GM10248 (cell line): ENCODE measurements around the gene IFNA21.
A peak's percentile ranks its signal among the peaks of the same experiment; 100 is the strongest.
"Not testable (repeated sequence)": the region's sequence is repeated elsewhere in the genome, so short reads cannot be mapped to it uniquely, and the experiment has no call there.

Source experiments
- CTCF ChIA-PET: fragments of 300-600 bp; sonication (Branson Sonifier 250); formaldehyde crosslinking; extraction: SDS; loops from one replicate; lab custom pipeline; 2021; ENCODE audit warnings: antibody characterized with exemption; lab: Yijun Ruan, JAX
- POLR2A ChIA-PET: fragments of 350-650 bp; sonication (Branson Sonifier 250); formaldehyde crosslinking; extraction: SDS; loops from one replicate; lab custom pipeline; 2020; ENCODE audit warnings: antibody characterized with exemption; lab: Yijun Ruan, JAX
- DNase-seq: peaks from one replicate; pipeline ENCODE4 v3.0.0; 2012; ENCODE audit errors: extremely low spot score
- CTCF ChIP-seq: IDR thresholded peaks from 2 replicates; pipeline ENCODE4 v1.5.1; 2012; ENCODE audit warnings: mild to moderate bottlenecking, low read depth; ENCODE audit errors: extremely low read depth, missing control alignments, control extremely low read depth

The IFNA21 gene

GRCh38 chr9:21141427-21141882 is 25.0 kb downstream of the IFNA21 start, which contains the start of gene IFNW1:
Gene IFNW1, minus strand, starts transcription at chr9:21141832. Its CDS starts 262 bp downstream, at chr9:21141570.
- DNase-seq, result peak; percentile 20
- CTCF ChIA-PET, result interaction anchor here (0.7 to 1.7 kb wide), 3 partner anchors 11 to 42 kb away, joined by 3 to 5 read pairs (median 4); no protein-coding TSS in a partner anchor
- POLR2A ChIA-PET, result no interaction called here
- no peak for TF ChIP-seq CTCF

- POLR2A ChIA-PET, result no interaction called here
- CTCF ChIA-PET, result no interaction called here
- DNase-seq, result no peak
- no peak for TF ChIP-seq CTCF
Observed at GRCh38 chr9:21137020-21137419, 29.4 kb downstream of the IFNA21 start.

- no peak for TF ChIP-seq CTCF
- CTCF ChIA-PET, result interaction anchor here (0.8 to 1.2 kb wide), 2 partner anchors 18 to 25 kb away, joined by 4 read pairs; no protein-coding TSS in a partner anchor
- POLR2A ChIA-PET, result no interaction called here
- no peak for DNase-seq
Observed at GRCh38 chr9:21135736-21136135, 30.7 kb downstream of the IFNA21 start.

- CTCF ChIA-PET, DNase-seq, POLR2A ChIA-PET: not testable (repeated sequence)
Observed at GRCh38 chr9:21128186-21128585, 38.3 kb downstream of the IFNA21 start.

GRCh38 chr9:21121595-21122251 is 44.7 kb downstream of the IFNA21 start:
- no peak for TF ChIP-seq CTCF
- ChIA-PET CTCF (interaction anchor here (1.1 to 2.0 kb wide), 6 partner anchors 8 to 313 kb away, joined by 3 to 12 read pairs (median 4); no protein-coding TSS in a partner anchor), POLR2A (no interaction called here)
- DNase-seq, result no peak

GRCh38 chr9:21121079-21121478 is 45.4 kb downstream of the IFNA21 start:
- no peak for TF ChIP-seq CTCF
- POLR2A ChIA-PET, result no interaction called here
- CTCF ChIA-PET, result interaction anchor here (1.1 to 2.0 kb wide), 6 partner anchors 8 to 313 kb away, joined by 3 to 12 read pairs (median 4); no protein-coding TSS in a partner anchor
- no peak for DNase-seq
